NCI-H345 treated with DMSO at 0.1 percent for 48 hours (cell line): Measurements from ENCODE around the gene FHAD1.

Experiments used
- DNase-seq: peaks from one replicate; lab custom pipeline; 2025; ENCODE audit not compliant: unreplicated experiment; lab: John Stamatoyannopoulos, UW

The FHAD1 gene

GRCh38 chr1:15324869-15325335, 77.9 kb downstream of the FHAD1 start:
- DNase-seq = no peak

- no peak for DNase-seq
These were observed 78.5 kb downstream of the FHAD1 start for GRCh38 chr1:15325375-15326085.

- no peak for DNase-seq
These were observed 79.9 kb downstream of the FHAD1 start for GRCh38 chr1:15326691-15327588.

GRCh38 chr1:15328351-15329103, 81.5 kb downstream of the FHAD1 start:
- no peak for DNase-seq

DNA sequence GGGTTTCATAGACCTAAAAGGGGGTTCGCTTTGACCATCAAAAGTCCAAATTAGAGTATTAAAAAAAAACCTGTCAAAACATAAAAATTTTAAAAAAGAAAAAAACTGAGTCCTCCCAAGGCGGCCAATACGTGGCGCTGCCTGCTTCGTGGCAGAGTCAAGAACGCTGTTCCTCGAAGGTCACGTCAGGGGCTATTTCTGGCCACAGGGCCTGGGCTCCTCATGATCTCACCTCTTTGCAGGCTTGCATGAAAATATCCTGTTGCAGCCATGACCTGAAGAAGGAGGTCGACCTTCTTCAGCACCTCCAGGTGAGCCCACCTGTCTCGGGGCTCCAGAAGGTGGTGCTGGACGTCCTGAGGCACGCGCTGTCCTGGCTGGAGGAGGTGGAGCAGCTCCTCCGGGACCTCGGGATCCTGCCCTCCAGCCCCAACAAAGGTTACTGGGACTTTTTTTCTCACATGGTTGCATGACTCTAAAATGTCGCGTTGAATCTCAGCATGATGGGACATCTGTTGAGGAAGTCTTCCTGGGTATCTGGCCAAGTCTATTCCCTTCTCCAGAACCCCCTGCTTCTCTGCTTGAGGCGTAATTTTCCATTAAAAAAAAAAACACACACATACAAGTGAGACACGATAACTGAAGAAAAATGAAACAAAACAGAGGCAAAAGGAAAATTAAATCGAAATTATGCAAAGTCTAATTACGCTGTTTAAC, 82.2 kb downstream of the FHAD1 start:
- DNase-seq = no peak

DNA sequence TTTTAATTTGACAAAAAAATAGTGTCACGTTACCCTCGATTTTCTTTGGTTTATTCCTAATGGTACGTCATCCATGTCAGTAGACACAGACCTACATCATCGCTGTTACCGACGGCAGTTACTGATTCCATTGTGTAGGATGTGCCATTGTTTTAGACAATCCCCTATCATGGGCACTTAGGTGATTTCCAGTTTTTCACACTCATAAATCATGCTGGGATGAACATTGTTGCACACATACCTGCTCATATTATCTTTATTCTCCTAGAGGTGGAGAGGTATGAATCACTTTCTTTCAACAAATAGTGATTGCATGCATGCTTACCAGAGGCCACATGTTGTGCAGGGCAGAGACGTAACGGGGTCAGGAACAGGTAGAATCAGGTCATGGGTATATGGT, 83.0 kb downstream of the FHAD1 start:
- DNase-seq = no peak

DNA sequence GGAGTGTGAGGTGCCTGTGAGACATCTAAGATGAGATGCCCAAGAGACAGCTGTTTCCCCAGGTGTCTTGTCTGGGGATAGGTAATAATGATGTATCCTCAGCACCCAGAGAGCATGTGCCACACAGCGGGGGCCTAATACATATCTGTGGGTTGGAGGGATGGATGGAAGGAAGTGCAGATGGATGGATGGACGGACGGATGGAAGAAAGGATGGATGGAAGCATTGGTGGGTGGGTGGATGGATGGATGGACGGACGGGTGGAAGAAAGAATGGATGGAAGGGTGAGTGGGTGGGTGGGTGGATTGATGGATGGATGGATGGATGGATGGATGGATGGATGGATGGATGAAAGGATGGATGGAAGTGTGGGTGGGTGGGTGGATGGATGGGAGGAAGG, 84.2 kb downstream of the FHAD1 start:
- DNase-seq = no peak

GRCh38 chr1:15331734-15332133, 84.7 kb downstream of the FHAD1 start:
- DNase-seq = no peak

- no peak for DNase-seq
These were observed 85.5 kb downstream of the FHAD1 start for GRCh38 chr1:15332525-15332924.

DNA sequence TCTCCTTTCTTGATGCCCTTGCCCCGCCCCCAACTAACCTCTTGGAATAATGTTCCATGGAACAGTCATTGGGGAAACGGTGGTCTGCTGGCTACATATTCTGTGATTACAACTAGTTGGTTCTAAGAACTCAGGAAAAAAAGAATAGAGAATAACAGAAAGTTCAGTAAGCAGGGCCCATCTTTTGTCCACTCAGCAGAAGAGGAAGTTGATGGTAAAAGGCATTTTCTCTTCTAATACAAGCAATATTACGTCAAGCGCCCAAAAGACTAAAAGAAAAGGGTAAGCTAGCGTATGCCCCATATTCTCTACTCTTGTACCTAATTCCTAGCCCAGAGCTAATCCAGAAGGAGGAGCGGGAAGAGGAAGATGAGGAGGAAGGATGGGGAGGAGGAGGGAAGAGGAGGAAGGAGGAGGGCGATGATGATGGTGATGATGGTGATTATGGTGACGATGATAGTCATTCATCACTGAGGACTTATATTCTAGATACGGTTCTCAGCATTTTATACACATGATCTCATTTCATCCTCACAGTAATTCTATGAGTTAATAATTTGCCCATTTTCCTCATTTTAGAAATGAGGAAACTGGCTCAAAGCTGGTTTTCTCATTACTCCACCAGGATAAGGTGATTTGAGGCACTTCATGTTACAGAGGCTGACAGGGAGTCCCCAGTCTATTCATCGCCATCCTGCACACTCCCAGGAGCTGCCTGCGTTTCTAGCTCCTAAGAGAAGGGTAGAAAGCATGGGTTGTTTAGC, 86.1 kb downstream of the FHAD1 start:
- no peak for DNase-seq

- DNase-seq = no peak
These were observed 88.0 kb downstream of the FHAD1 start for GRCh38 chr1:15334995-15335394.

- no peak for DNase-seq
These were observed 89.8 kb downstream of the FHAD1 start for GRCh38 chr1:15336866-15337265.

DNA sequence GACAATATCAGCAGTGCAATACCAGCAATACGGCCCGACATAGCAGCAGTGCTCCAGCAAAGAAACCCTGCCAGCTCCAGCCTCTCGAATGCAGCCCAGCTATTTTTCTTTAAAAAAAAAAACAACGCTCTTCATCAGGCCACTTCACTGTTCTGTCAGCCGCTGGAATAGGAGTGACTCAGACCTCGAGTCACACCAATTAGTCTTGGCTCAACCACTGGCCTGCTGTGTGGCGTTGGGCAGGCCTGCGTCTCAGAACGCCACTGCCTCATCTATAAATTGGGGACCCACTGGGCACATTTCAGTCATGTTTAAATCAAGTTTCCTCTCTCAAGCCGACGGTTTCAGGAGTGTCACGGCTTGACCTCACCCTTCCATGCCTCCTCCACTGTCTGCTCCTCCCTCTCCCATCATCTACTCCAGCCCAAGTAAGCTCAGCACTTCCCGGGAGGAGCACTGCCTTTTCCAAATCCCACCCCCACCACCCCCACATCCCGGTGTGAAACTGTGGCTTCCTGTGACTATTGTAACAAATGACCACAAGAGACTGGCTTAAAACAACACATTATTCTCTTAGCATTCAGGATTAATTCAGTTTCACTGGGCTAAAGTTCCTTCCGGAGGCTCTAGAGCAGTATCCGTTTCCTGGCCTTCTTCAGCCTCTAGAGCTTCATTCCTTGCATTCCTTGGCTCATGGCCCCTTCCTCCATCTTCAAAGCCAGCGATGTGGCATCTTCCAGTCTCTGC, 90.8 kb downstream of the FHAD1 start:
- DNase-seq = no peak

- DNase-seq = no peak
These were observed 92.5 kb downstream of the FHAD1 start for GRCh38 chr1:15339570-15339969.

- no peak for DNase-seq
These were observed 94.2 kb downstream of the FHAD1 start for GRCh38 chr1:15341228-15341627.

DNA sequence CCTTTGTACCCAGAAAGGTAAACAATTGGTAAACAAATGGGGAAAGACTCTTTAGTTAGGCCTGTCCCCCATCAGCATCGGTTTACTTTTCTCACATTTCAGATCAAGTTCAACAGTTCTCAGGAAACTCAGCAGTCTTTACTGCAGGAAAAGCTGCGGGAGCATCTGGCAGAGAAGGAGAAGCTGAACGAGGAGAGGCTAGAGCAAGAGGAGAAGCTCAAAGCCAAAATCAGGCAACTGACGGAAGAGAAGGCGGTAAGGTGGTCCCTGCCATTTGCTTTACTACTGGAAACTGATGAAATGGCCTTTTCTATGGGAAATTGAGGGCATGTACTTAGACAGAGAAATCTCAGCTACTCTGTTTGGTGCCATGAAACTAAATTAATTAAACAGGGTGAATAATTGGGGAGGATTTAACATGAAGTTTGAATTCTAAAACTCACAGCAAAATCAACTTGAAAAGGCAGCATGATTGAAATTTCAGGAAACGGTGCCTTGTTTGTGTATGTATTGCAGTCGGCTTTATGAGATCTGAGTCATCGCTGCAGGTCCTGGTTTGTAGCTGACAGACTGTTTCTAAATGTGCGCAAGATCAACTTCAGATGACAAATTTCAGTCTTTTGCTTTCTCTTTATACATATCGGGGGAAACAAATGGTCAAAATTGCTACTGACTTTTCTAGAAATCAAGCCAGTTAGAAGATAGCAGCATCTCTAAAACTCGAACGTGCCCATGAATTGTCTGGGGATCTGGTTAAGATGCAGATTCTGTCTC, 94.8 kb downstream of the FHAD1 start:
- no peak for DNase-seq

- DNase-seq = no peak
These were observed 95.5 kb downstream of the FHAD1 start for GRCh38 chr1:15342408-15342967.

GRCh38 chr1:15343099-15343498, 96.1 kb downstream of the FHAD1 start:
- DNase-seq = no peak
